GM18502 (cell line): ENCODE measurements around the gene APOL5.
A peak's percentile ranks its signal among the peaks of the same experiment; 100 is the strongest.

Source experiments
- ATAC-seq: cut with Tn5 transposase; IDR thresholded peaks from one replicate; pipeline ENCODE4 v1.9.1; 2021; ENCODE audit warnings: mild to moderate bottlenecking; ENCODE audit not compliant: unreplicated experiment, poor library complexity

APOL5 gene

DNA sequence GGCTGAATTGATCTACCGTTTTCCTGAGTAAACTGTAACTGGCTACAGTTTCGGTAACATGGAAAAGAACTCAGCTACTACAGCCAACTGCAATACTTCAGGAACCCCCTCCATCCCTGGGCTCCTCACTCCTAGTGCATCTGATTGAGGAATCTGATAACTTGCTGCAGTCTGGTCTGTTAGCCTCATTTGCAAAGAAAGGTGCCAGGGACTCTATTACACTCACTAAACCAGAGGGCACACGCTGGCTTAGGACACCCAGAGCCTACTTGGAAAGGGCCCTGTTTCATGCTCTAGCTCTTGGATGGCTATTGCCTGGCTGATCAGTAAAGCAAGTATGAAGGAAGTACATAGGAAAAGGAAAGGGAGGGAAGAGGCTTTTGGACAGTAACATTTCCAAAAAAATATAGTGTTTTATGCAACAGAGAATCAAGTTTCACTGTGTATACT, 22.3 kb downstream of the APOL5 start:
- no peak for ATAC-seq

- no peak for ATAC-seq
Observed at GRCh38 chr22:35740616-35741015, 22.9 kb downstream of the APOL5 start.

DNA sequence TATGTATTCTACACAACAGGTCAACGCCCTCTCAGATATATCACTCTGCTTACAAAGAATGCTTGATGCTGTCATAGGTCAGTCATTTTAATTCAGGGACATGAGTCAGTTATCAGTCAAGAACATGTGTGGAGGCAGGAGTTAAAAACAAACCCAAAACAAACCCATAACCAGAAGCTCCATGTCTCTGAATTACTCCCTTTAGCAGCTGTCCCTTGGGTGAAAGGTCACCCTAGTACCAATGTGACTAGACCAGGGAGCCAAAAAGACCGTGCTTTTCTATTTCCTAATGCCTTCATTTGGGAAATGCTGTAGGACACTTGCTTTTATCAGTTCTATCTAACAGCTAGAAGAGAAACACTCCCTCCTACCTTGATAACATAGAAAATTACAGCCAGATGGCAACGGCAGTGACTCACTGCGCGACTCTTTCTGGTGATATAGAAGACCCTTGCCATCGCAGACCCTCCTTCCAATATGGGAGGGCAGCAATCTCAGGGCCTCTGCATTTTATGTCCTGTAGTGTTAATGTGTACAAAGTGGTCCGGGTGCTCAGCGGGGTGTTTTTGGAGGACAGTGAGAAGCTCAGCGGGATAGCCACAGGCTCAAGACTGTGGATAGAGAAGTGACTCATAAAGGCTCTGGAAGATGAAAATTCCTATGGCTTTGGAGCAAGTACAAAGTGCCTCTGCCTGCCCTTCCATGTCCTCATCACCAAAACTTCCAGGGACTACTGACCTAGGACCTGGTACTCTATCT, 24.8 kb downstream of the APOL5 start:
- no peak for ATAC-seq

- no peak for ATAC-seq
Observed at GRCh38 chr22:35743326-35743860, 25.7 kb downstream of the APOL5 start.

DNA sequence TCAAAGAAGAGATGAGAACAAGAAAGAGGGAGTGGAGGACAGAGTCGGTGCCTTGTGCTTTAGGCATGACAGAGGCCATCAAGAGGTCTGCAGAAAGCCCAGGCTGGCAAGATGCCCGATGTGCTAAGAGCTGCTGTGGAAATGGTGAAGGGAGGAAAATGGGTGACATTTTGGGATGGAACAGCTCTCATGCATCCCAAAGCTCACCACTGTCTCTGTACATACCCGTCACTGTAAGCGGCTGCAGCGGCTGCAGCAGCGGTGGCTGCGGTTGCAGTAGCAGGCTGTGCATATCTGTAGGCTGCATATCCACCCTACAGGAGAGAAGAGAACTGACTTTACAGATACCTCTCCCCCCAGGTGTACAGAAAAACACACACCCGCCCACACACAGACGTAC, 28.6 kb downstream of the APOL5 start:
- ATAC-seq, result no peak

DNA sequence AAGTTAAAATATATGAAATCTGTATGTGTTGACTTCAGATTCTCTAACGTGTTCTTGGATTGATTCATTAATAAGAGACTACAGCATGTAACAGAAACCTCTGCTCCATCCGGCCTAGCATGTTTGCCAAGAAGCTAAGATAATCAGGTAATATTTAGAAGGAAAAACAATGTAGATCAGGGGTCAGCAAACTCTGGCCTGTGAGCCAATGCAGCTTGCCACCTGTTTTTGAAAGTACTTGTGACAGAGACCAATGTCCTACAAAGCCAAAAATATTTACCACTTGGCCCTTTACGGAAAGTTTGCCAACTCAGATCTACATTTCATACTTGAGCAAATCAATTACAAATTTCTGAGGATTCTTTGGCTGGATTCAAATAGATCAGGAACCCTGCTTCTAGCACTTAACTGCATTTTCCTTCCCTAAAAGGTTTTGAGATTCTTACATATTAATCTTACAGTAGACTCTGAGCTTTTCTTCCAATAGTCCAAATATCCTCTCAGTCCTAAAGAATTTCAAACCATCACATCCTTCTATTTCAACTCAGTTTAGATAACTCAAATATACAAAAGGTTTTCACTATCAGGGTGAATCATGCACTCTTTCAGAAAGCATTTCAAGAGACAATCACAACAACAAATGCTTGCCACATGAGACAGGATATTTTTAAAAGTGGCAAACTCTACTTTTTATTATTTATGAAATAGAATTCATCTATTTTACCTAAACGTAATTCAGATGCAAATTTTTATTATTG, 29.5 kb downstream of the APOL5 start:
- ATAC-seq, result no peak

DNA sequence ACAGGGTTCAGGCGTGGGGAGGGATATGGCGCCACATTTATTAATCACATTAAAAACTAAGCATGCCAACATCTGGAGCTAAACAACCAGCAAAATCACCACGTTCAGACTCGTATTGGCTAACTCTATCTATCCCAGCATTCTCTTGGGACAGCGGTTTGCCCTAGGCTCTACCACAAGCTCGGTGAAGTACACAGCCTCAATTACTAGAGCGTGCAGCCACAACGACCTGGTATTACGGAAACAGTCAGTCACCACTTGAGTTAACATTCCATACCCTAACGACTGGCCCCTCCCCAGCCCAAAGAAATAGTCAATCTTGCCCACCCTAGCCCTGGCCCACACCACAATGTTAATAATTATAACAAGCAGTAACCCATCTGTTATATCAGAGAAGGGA, 32.1 kb downstream of the APOL5 start:
- peak; percentile 77 for ATAC-seq

- no peak for ATAC-seq
Observed at GRCh38 chr22:35752006-35752862, 34.6 kb downstream of the APOL5 start.

GRCh38 chr22:35752863-35753189, 35.2 kb downstream of the APOL5 start:
- ATAC-seq, result no peak

DNA sequence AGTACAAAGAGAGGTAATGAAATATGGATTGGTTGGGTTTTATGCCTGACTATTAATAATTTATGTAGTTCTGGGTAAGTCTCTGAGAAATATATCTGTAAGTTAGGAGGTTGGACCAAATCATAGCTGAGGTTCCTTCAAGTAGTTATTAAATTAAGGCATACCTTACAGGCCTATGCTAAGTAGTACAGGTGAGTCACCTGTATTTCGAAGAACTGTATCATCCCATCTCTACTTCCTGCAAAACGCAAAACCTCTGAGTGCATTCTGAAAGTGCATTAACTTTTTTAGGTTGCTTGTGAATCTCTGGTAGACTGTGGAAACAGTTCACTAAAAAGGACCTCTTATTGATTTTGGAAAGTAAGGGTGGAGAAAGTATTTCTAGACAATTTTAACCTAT, 37.1 kb downstream of the APOL5 start:
- ATAC-seq, result no peak

DNA sequence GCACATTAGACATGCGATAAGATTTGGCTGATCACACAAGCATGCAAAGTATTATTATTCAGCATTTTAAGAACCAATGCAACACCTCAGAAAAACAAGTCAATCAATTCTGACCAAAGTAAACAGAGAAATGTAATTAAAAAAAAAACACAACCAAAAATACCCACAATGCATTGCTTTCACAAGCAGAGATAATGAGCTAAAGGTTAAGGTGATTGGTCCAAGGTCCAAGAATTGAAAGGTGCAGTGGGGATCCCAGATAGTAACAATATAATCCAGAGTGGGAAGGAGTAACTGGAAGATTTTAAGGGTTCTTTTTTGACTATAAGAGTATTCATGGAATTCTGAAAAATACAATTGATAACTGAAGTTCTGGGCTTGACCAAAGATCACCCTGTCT, 39.0 kb downstream of the APOL5 start:
- no peak for ATAC-seq

DNA sequence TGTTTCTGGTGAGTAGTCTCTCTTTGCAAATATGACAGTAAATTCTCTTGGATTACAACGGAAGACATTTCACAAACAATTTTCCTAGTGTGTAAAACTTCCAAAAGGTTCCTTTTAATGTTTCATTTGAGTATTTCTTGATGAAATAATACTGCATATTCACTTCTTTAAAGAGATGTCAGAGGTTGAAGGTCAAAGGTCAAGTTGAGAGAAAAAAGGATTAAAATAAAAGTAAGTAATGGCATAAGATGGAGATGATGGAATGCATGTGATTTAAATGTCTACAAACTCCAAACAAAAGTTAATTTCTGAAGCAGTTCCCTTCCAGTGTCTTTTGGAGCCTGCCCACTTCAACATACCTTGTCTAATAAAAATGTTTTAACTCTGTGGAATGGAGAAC, 40.7 kb downstream of the APOL5 start:
- ATAC-seq, result no peak

- no peak for ATAC-seq
Observed at GRCh38 chr22:35761037-35761436, 43.4 kb downstream of the APOL5 start.

- ATAC-seq, result no peak
Observed at GRCh38 chr22:35766654-35767580, 49.2 kb downstream of the APOL5 start.

- ATAC-seq, result no peak
Observed at GRCh38 chr22:35769974-35770373, 52.3 kb downstream of the APOL5 start.

DNA sequence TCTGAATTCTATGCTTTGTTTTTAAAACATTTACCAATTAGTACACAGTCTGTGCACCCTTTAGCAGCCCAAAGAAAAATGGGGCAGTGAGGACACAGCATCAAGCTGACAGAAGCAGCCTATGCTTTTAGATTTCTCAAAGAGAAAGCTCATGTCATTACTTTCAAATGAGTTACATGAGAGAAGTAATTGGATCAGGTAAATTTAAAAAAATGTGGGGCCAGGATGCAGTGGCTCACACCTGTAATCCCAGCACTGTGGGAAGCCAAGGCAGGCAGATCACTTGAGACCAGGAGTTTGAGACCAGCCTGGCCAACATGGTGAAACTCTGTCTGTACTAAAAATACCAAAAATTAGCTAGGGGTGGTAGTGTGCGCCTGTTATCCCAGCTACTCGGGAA, 57.7 kb downstream of the APOL5 start:
- no peak for ATAC-seq

GRCh38 chr22:35777335-35777975, 59.8 kb downstream of the APOL5 start:
- ATAC-seq, result no peak
